ENCODE data around the gene ZNF524.
A peak's percentile ranks its signal among the peaks of the same experiment; 100 is the strongest.

Gene ZNF524

DNA sequence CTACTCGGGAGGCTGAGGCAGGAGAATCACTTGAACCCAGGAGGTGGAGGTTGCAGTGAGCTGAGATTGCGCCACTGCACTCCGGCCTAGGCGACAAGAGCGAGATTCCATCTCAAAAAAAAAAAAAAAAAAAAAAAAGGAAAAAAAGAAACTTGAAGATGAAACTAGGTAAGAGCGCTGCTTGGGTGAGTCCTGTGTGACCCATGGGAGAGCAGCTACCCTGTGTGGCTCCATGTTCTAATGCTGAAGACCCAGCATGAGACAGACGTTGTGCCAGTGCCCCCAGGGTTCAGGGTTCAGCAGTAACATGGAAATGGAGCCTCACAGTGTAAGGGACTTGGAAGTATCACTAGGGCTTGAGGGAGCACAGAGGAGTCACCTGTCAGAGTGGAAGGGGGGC lies 18.3 kb downstream of the ZNF524 start:
- H3K4me1 ChIP-seq (ENCODE audit: control insufficient read depth in 2 of 2, insufficient read depth in 1 of 2, low read depth in 1 of 2, low read length in 2 of 2), result no peaks in the 10 kb centered on the region
- H2AK5ac ChIP-seq (ENCODE audit: low read depth, low read length), result no peak overlapping the region
- H4K91ac ChIP-seq (ENCODE audit: low read depth, low read length, poor library complexity), result no peak overlapping the region
- H3K27me3 ChIP-seq (ENCODE audit: control insufficient read depth in 3 of 3, insufficient read depth in 3 of 3, low read depth in 1 of 3, low read length in 3 of 3), result no peaks in the 10 kb centered on the region
- H3K23ac ChIP-seq (ENCODE audit: low read depth, low read length, poor library complexity), result no peak overlapping the region
- H2AFZ ChIP-seq (ENCODE audit: low read length), result no peak overlapping the region
- H3K27ac ChIP-seq (replicated peaks; ENCODE audit: low read length), result no peak overlapping the region
- no peak overlapping the region for H2BK12ac ChIP-seq (ENCODE audit: low read length)
- H3K18ac ChIP-seq (ENCODE audit: low read length), result no peak overlapping the region
- H4K8ac ChIP-seq (ENCODE audit: low read depth, low read length), result no peak overlapping the region
- no peak overlapping the region for H2BK5ac ChIP-seq (ENCODE audit: low read length)
- no peak overlapping the region for H3K4me2 ChIP-seq (ENCODE audit: insufficient read depth, low read length, poor library complexity, severe bottlenecking)
- H3K4me3 ChIP-seq (ENCODE audit: low read length in 2 of 2), result no peak overlapping the region
- no CpG with 5 or more reads among the region's 7 CpGs for WGBS, 2 donors (ENCODE audit: extremely low coverage in 2 of 2, insufficient read length in 2 of 2, insufficient replicate concordance in 1 of 2)
- peaks cover 38 to 61% of the 10 kb centered on the region in 2 donors for H3K36me3 ChIP-seq (replicated peaks in 1 of 2; ENCODE audit: control insufficient read depth in 2 of 2, insufficient read depth in 2 of 2, low read length in 2 of 2)
- H3K9ac ChIP-seq (ENCODE audit: low read depth, low read length, poor library complexity), result no peak overlapping the region
- H3K79me1 ChIP-seq (ENCODE audit: low read depth, low read length), result peaks cover 11% of the 10 kb centered on the region
- H3K9me3 ChIP-seq (replicated peaks in 1 of 2; ENCODE audit: control insufficient read depth in 2 of 2, insufficient read depth in 1 of 2, low read depth in 1 of 2, low read length in 2 of 2), result peaks cover 0 to 4% of the 10 kb centered on the region in 2 donors
- H2BK15ac ChIP-seq (ENCODE audit: low read length), result no peak overlapping the region
- H2BK120ac ChIP-seq (ENCODE audit: low read depth, low read length), result no peak overlapping the region
- no peak for DNase-seq (ENCODE audit: low spot score)
- no peak overlapping the region for H3K4ac ChIP-seq (ENCODE audit: low read length)
- no peak overlapping the region for H3K14ac ChIP-seq (ENCODE audit: low read length)

DNA sequence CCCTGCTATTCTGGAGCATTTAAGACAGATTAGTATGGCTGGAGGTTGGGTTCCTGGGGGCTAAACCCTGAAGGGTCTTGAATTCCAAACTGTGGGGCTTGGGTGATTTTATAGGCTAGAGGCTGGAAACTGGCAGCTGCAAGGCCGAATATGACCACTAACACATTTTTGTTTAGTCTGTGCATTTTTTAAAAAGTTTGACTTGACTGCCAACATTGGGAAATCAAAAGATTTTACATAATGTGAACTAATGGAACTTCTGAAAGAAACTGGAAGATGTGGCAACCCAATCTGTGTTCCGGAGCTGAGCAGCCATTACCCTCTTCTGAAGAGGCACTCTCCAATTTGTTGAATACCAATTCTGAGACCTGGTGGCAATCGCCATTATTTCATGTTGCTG lies 19.2 kb downstream of the ZNF524 start:
- Histone ChIP-seq H3K27ac (replicated peaks; ENCODE audit: low read length) (no peak overlapping the region), H2BK12ac (ENCODE audit: low read length) (no peak overlapping the region), H2AFZ (ENCODE audit: low read length) (no peak overlapping the region), H2AK5ac (ENCODE audit: low read depth, low read length) (no peak overlapping the region), H3K9ac (ENCODE audit: low read depth, low read length, poor library complexity) (no peak overlapping the region), H2BK5ac (ENCODE audit: low read length) (no peak overlapping the region), H3K9me3 (replicated peaks in 1 of 2; ENCODE audit: control insufficient read depth in 2 of 2, insufficient read depth in 1 of 2, low read depth in 1 of 2, low read length in 2 of 2) (peaks cover 0 to 4% of the 10 kb centered on the region in 2 donors), H3K27me3 (ENCODE audit: control insufficient read depth in 3 of 3, insufficient read depth in 3 of 3, low read depth in 1 of 3, low read length in 3 of 3) (no peaks in the 10 kb centered on the region), H4K91ac (ENCODE audit: low read depth, low read length, poor library complexity) (no peak overlapping the region), H3K23ac (ENCODE audit: low read depth, low read length, poor library complexity) (no peak overlapping the region), H2BK15ac (ENCODE audit: low read length) (no peak overlapping the region), H3K36me3 (replicated peaks in 1 of 2; ENCODE audit: control insufficient read depth in 2 of 2, insufficient read depth in 2 of 2, low read length in 2 of 2) (peaks cover 38 to 61% of the 10 kb centered on the region in 2 donors), H3K4me2 (ENCODE audit: insufficient read depth, low read length, poor library complexity, severe bottlenecking) (no peak overlapping the region), H3K18ac (ENCODE audit: low read length) (no peak overlapping the region), H3K4me3 (ENCODE audit: low read length in 2 of 2) (no peak overlapping the region), H3K79me1 (ENCODE audit: low read depth, low read length) (peaks cover 11% of the 10 kb centered on the region), H3K4ac (ENCODE audit: low read length) (no peak overlapping the region), H3K4me1 (ENCODE audit: control insufficient read depth in 2 of 2, insufficient read depth in 1 of 2, low read depth in 1 of 2, low read length in 2 of 2) (peaks cover 0 to 2% of the 10 kb centered on the region in 2 donors), H4K8ac (ENCODE audit: low read depth, low read length) (no peak overlapping the region), H3K14ac (ENCODE audit: low read length) (no peak overlapping the region), H2BK120ac (ENCODE audit: low read depth, low read length) (no peak overlapping the region)
- no CpG with 5 or more reads among the region's 3 CpGs for WGBS, 2 donors (ENCODE audit: extremely low coverage in 2 of 2, insufficient read length in 2 of 2, insufficient replicate concordance in 1 of 2)
- DNase-seq (ENCODE audit: low spot score), result no peak

DNA sequence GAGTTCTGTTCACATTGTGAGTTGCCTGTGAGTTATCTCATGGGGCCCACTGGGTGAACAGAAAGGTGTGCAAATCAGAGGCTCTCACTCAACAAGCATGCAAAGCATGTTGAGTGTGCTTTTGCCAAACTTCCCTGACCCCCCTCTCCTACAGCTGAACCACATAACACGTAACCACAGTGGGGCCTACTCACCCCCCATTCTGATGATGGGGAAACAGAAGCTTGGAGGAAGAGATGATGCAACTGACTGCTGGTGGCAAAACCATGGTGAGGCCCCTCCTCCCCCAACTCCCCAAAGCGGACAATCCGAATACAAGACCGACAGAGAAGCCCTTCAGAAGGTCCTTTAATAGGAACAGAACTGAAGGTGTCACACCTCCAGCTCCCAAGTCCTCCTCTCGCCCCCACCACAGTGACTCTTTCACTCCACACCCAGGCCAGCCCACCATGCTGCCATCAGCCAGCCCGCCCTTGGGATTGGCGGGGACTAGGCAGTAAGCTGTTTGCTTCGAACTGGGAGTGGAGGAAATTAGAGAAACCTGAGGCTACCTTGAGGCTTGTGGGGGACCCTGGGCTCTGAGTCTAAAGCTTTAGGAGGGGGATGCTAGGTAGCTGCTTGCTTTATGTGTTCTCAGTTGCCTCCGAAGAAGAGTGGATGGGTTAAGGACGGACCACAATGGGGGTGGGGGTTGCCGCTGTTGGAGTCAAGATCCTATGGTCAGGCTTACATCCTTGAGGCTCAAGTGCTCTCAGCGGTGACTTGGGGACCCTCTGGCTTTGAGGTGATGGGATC lies 20.5 kb downstream of the ZNF524 start:
- WGBS, 2 donors (ENCODE audit: extremely low coverage in 2 of 2, insufficient read length in 2 of 2, insufficient replicate concordance in 1 of 2), result no CpG with 5 or more reads among the region's 12 CpGs
- H2BK15ac ChIP-seq (ENCODE audit: low read length), result no peak overlapping the region
- no peak overlapping the region for H3K23ac ChIP-seq (ENCODE audit: low read depth, low read length, poor library complexity)
- H2AFZ ChIP-seq (ENCODE audit: low read length), result no peak overlapping the region
- no peaks in the 10 kb centered on the region for H3K27me3 ChIP-seq (ENCODE audit: control insufficient read depth in 3 of 3, insufficient read depth in 3 of 3, low read depth in 1 of 3, low read length in 3 of 3)
- no peak overlapping the region for H3K4ac ChIP-seq (ENCODE audit: low read length)
- H3K27ac ChIP-seq (replicated peaks; ENCODE audit: low read length), result no peak overlapping the region
- H3K4me3 ChIP-seq (ENCODE audit: low read length in 2 of 2), result no peak overlapping the region
- H2AK5ac ChIP-seq (ENCODE audit: low read depth, low read length), result no peak overlapping the region
- H4K91ac ChIP-seq (ENCODE audit: low read depth, low read length, poor library complexity), result no peak overlapping the region
- no peak overlapping the region for H3K14ac ChIP-seq (ENCODE audit: low read length)
- H4K8ac ChIP-seq (ENCODE audit: low read depth, low read length), result peak overlapping the region; percentile 31
- H2BK120ac ChIP-seq (ENCODE audit: low read depth, low read length), result no peak overlapping the region
- peaks cover 0 to 6% of the 10 kb centered on the region in 2 donors for H3K4me1 ChIP-seq (ENCODE audit: control insufficient read depth in 2 of 2, insufficient read depth in 1 of 2, low read depth in 1 of 2, low read length in 2 of 2)
- H2BK12ac ChIP-seq (ENCODE audit: low read length), result no peak overlapping the region
- H3K79me1 ChIP-seq (ENCODE audit: low read depth, low read length), result peaks cover 4% of the 10 kb centered on the region
- H3K4me2 ChIP-seq (ENCODE audit: insufficient read depth, low read length, poor library complexity, severe bottlenecking), result no peak overlapping the region
- H3K18ac ChIP-seq (ENCODE audit: low read length), result no peak overlapping the region
- no peak for DNase-seq (ENCODE audit: low spot score)
- H3K9ac ChIP-seq (ENCODE audit: low read depth, low read length, poor library complexity), result no peak overlapping the region
- no peaks in the 10 kb centered on the region for H3K9me3 ChIP-seq (replicated peaks in 1 of 2; ENCODE audit: control insufficient read depth in 2 of 2, insufficient read depth in 1 of 2, low read depth in 1 of 2, low read length in 2 of 2)
- peaks cover 30 to 52% of the 10 kb centered on the region in 2 donors for H3K36me3 ChIP-seq (replicated peaks in 1 of 2; ENCODE audit: control insufficient read depth in 2 of 2, insufficient read depth in 2 of 2, low read length in 2 of 2)
- H2BK5ac ChIP-seq (ENCODE audit: low read length), result no peak overlapping the region

DNA sequence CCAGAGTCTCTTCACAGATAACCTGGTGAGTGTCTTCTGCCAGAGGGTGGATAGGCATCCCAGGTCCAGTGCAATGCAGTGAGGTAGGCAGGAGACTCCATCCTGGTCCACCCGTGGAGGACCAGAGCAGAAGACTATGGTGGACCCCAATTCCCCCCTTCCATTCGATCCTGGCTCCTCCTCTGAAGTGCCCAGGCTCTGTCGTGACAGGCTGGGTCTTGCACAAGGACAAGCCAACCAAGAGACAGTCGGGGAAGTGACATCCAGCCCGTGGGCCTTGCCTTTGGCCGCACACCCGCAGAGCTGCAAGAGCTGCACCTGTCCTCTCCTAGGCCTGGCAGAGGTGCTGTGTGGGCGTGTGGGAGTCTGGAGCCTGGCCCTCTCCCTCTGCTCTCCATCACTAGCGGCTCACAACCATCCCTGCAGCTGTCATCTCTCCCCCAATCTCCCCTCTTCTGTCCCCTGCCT lies 21.2 kb downstream of the ZNF524 start:
- Histone ChIP-seq H3K4me2 (ENCODE audit: insufficient read depth, low read length, poor library complexity, severe bottlenecking) (no peak overlapping the region), H3K79me1 (ENCODE audit: low read depth, low read length) (no peaks in the 10 kb centered on the region), H4K91ac (ENCODE audit: low read depth, low read length, poor library complexity) (no peak overlapping the region), H3K36me3 (replicated peaks in 1 of 2; ENCODE audit: control insufficient read depth in 2 of 2, insufficient read depth in 2 of 2, low read length in 2 of 2) (peaks cover 25 to 47% of the 10 kb centered on the region in 2 donors), H3K23ac (ENCODE audit: low read depth, low read length, poor library complexity) (peak overlapping the region; percentile 1), H3K9ac (ENCODE audit: low read depth, low read length, poor library complexity) (no peak overlapping the region), H2BK12ac (ENCODE audit: low read length) (no peak overlapping the region), H3K4me1 (ENCODE audit: control insufficient read depth in 2 of 2, insufficient read depth in 1 of 2, low read depth in 1 of 2, low read length in 2 of 2) (peaks cover 0 to 6% of the 10 kb centered on the region in 2 donors), H2BK5ac (ENCODE audit: low read length) (no peak overlapping the region), H3K4me3 (ENCODE audit: low read length in 2 of 2) (no peak overlapping the region), H2BK15ac (ENCODE audit: low read length) (no peak overlapping the region), H4K8ac (ENCODE audit: low read depth, low read length) (no peak overlapping the region), H3K27ac (replicated peaks; ENCODE audit: low read length) (no peak overlapping the region), H2AFZ (ENCODE audit: low read length) (no peak overlapping the region), H3K18ac (ENCODE audit: low read length) (no peak overlapping the region), H3K9me3 (replicated peaks in 1 of 2; ENCODE audit: control insufficient read depth in 2 of 2, insufficient read depth in 1 of 2, low read depth in 1 of 2, low read length in 2 of 2) (no peaks in the 10 kb centered on the region), H3K4ac (ENCODE audit: low read length) (no peak overlapping the region), H3K27me3 (ENCODE audit: control insufficient read depth in 3 of 3, insufficient read depth in 3 of 3, low read depth in 1 of 3, low read length in 3 of 3) (no peaks in the 10 kb centered on the region), H3K14ac (ENCODE audit: low read length) (no peak overlapping the region), H2BK120ac (ENCODE audit: low read depth, low read length) (no peak overlapping the region), H2AK5ac (ENCODE audit: low read depth, low read length) (no peak overlapping the region)
- no CpG with 5 or more reads among the region's 9 CpGs for WGBS, 2 donors (ENCODE audit: extremely low coverage in 2 of 2, insufficient read length in 2 of 2, insufficient replicate concordance in 1 of 2)
- DNase-seq (ENCODE audit: low spot score), result no peak
